Ishikawa (cell line): ENCODE measurements around the gene RORC.

Experiments
- CEBPB ChIP-seq: IDR thresholded peaks from 2 replicates; pipeline ENCODE4 v1.6.1; 2012
- CREB1 ChIP-seq: IDR thresholded peaks from 2 replicates; pipeline ENCODE4 v1.6.1; 2012; ENCODE audit warnings: low read depth
- EGR1 ChIP-seq: IDR thresholded peaks from 2 replicates; pipeline ENCODE4 v1.6.1; 2012
- EP300 ChIP-seq: IDR thresholded peaks from 2 replicates; pipeline ENCODE4 v1.6.1; 2012; ENCODE audit warnings: borderline replicate concordance
- FOXM1 ChIP-seq: IDR thresholded peaks from 2 replicates; pipeline ENCODE4 v1.6.1; 2012; ENCODE audit warnings: low read depth, borderline replicate concordance
- NFIC ChIP-seq: IDR thresholded peaks from 2 replicates; pipeline ENCODE4 v1.6.1; 2012
- RAD21 ChIP-seq: IDR thresholded peaks from 2 replicates; pipeline ENCODE4 v1.6.1; 2012; ENCODE audit warnings: low read depth
- TAF1 ChIP-seq: IDR thresholded peaks from 2 replicates; pipeline ENCODE4 v1.6.1; 2012; ENCODE audit warnings: low read depth, mild to moderate bottlenecking
- TCF12 ChIP-seq: IDR thresholded peaks from 2 replicates; pipeline ENCODE4 v1.6.1; 2012; ENCODE audit warnings: low read depth
- TEAD4 ChIP-seq: IDR thresholded peaks from 2 replicates; pipeline ENCODE4 v1.6.1; 2012
- YY1 ChIP-seq: IDR thresholded peaks from 2 replicates; pipeline ENCODE4 v1.6.1; 2012; ENCODE audit warnings: low read depth
- ZBTB7A ChIP-seq: IDR thresholded peaks from 2 replicates; pipeline ENCODE4 v1.6.1; 2012; ENCODE audit warnings: low read depth
- TF ChIP-seq, protein P1 (sequence below): IDR thresholded peaks from 2 replicates; pipeline ENCODE4 v1.6.1; 2012
- TF ChIP-seq, protein P2 (sequence below): IDR thresholded peaks from 2 replicates; pipeline ENCODE4 v1.6.1; 2012; ENCODE audit warnings: low read depth, mild to moderate bottlenecking
- TF ChIP-seq, protein P3 (sequence below): IDR thresholded peaks from 2 replicates; pipeline ENCODE4 v1.6.1; 2012

The RORC gene

DNA sequence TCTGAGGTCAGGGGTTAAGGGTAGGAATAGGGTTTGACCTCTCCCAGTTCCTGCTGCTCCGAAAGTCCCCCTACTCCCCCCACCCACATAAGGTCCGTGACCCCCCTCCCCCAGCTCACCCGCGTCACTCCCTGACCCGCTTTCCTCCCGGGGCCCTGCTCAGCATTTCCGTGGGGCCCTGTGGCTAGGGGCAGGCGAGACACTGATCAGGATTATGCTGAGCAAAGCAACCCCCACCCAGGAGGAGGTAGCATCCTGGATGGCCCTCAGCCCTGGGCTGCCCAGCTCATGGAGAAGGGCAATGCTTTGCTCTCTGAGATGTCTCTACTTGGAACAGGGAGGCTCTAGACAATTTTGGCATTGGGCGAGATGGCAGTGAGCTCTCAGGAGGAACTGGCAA, 3.7 kb downstream of the RORC start:
- TF ChIP-seq TCF12, result no peak
- TF ChIP-seq EP300, result no peak
- TF ChIP-seq EGR1, result no peak
- TF ChIP-seq NFIC, result no peak
- TF ChIP-seq, protein P1, sequence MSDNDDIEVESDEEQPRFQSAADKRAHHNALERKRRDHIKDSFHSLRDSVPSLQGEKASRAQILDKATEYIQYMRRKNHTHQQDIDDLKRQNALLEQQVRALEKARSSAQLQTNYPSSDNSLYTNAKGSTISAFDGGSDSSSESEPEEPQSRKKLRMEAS, result no peak
- no peak for TF ChIP-seq TAF1
- TF ChIP-seq ZBTB7A, result no peak
- TF ChIP-seq, protein P2, sequence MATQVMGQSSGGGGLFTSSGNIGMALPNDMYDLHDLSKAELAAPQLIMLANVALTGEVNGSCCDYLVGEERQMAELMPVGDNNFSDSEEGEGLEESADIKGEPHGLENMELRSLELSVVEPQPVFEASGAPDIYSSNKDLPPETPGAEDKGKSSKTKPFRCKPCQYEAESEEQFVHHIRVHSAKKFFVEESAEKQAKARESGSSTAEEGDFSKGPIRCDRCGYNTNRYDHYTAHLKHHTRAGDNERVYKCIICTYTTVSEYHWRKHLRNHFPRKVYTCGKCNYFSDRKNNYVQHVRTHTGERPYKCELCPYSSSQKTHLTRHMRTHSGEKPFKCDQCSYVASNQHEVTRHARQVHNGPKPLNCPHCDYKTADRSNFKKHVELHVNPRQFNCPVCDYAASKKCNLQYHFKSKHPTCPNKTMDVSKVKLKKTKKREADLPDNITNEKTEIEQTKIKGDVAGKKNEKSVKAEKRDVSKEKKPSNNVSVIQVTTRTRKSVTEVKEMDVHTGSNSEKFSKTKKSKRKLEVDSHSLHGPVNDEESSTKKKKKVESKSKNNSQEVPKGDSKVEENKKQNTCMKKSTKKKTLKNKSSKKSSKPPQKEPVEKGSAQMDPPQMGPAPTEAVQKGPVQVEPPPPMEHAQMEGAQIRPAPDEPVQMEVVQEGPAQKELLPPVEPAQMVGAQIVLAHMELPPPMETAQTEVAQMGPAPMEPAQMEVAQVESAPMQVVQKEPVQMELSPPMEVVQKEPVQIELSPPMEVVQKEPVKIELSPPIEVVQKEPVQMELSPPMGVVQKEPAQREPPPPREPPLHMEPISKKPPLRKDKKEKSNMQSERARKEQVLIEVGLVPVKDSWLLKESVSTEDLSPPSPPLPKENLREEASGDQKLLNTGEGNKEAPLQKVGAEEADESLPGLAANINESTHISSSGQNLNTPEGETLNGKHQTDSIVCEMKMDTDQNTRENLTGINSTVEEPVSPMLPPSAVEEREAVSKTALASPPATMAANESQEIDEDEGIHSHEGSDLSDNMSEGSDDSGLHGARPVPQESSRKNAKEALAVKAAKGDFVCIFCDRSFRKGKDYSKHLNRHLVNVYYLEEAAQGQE, result no peak
- TF ChIP-seq CEBPB, result no peak

DNA sequence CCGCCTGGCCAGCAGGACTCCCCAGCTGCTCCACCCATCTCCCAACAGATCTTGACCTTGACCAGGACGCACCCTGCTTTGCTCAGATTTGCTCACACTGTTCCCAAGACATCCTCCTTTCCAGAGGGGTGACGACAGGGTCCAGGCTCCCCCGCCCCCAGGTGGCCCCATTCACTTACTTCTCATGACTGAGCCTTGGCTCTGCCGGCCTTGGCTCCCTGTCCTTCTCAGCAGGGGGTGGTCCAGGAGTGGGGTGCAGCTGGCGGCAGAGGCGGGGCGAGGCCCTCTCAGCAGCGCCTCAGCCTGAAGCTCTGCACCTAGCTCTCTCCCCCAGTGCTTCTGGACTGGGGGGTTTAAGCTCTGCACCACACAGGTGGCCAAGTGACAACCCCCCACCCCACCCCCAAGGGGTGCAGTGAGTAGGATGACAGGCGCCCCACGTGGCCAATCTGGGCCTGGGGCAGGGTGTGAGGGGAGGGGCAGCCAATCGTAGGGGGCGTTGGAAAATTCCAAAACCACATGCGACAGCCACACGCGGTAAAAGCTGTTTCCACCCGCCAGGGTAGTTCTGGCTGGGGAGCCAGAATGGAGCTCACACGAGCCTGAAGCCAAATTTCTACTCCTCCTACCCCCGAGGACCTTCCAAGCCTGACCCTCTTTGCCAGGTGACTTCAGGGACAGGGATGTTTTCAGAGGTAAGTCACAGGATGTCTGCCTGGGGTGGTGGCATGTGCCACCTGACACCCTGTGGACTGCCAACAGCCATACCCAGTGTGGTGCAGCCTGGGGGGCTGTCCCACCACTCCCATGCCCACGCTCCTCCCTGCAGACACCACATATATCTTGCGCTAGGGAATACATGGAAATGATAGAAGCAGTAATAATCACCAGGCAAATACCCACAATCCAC, 5.6 kb downstream of the RORC start:
- TF ChIP-seq YY1, result no peak
- TF ChIP-seq TAF1, result no peak
- no peak for TF ChIP-seq TCF12
- TF ChIP-seq, protein P3, sequence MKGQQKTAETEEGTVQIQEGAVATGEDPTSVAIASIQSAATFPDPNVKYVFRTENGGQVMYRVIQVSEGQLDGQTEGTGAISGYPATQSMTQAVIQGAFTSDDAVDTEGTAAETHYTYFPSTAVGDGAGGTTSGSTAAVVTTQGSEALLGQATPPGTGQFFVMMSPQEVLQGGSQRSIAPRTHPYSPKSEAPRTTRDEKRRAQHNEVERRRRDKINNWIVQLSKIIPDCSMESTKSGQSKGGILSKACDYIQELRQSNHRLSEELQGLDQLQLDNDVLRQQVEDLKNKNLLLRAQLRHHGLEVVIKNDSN, result no peak
- TF ChIP-seq CEBPB, result no peak
- no peak for TF ChIP-seq CREB1
- TF ChIP-seq EGR1, result no peak
- TF ChIP-seq, protein P1, result no peak
- no peak for TF ChIP-seq FOXM1
- TF ChIP-seq NFIC, result no peak
- TF ChIP-seq ZBTB7A, result no peak
- no peak for TF ChIP-seq RAD21
- TF ChIP-seq, protein P2, result no peak

DNA sequence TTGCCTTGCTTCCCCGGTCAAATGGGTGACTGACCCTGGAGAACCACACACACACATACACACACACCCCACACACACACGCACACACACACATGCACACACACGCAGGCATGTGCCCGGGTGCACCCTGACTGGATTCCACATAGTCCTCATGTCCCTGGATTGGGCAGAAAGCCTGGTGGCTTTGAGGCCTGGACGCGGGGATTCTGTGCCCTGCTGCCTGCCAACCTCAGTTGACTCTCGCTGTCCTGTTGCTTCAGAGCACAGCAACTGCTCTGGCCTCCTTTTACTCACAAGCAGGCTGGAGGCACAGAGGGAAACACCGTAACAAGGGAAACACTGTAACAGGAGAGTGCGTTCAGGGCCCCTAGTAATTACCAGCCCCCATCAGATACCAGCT, 6.4 kb downstream of the RORC start:
- TF ChIP-seq, protein P1, result no peak
- TF ChIP-seq TCF12, result no peak
- TF ChIP-seq YY1, result no peak
- TF ChIP-seq EGR1, result no peak
- TF ChIP-seq TEAD4, result no peak
- no peak for TF ChIP-seq CREB1
- TF ChIP-seq CEBPB, result no peak
- TF ChIP-seq FOXM1, result no peak
- TF ChIP-seq, protein P2, result no peak
- no peak for TF ChIP-seq TAF1
- TF ChIP-seq NFIC, result no peak
- TF ChIP-seq, protein P3, result no peak
- no peak for TF ChIP-seq ZBTB7A
- TF ChIP-seq RAD21, result no peak
- no peak for TF ChIP-seq EP300

DNA sequence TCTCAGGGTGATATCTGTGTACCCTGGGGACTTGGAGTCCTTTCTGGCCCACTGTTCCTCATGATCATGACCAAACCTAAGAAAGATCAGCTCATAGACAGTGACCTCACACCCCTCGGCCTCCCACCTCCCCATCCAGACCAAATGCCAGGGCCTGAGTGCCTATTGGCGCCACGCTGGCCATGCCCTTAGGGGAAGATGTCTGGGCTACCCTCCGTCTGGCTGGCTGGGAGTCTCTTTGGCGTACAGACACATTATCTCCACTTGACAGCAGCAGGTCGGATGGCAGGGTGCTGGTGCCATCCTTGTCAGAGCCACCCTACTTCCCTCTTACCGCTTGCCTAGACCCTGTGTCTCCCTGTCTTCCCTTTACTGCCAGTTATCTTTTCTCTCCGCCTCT, 8.4 kb downstream of the RORC start:
- TF ChIP-seq, protein P3, result no peak
